Keratinocyte (primary cell): ENCODE data around the gene MROH2A. TPM values are rescaled to one million over a fixed set of nuclear protein-coding genes. Genes with fewer than 3 reads are reported as not detected.
A peak's percentile ranks its signal among the peaks of the same experiment; 100 is the strongest.

Experiments used
- DNase-seq: peaks from one replicate; pipeline ENCODE4 v3.0.0-alpha.2; 2011; ENCODE audit warnings: low read depth, missing footprints, low spot score
- FAIRE-seq: peaks from 2 replicates; lab custom pipeline; 2011; peaks lifted over from hg19 to GRCh38; lab: Jason Lieb, UNC
- H2AFZ ChIP-seq: 2 replicates; pipeline ENCODE4 v1.6.0; 2012; ENCODE audit warnings: low read length, control low read depth, inconsistent platforms; ENCODE audit not compliant: control insufficient read depth
- H3K27ac ChIP-seq: 2 replicates; pipeline ENCODE4 v1.5.1; 2011; ENCODE audit warnings: low read length; ENCODE audit not compliant: control insufficient read depth, insufficient read depth
- H3K27me3 ChIP-seq: 3 replicates; pipeline ENCODE4 v1.6.0; 2011; ENCODE audit warnings: low read length; ENCODE audit not compliant: control insufficient read depth, insufficient read depth; ENCODE audit errors: extremely low read depth
- H3K36me3 ChIP-seq, 2 experiments: 2 replicates in 1 of 2; 3 replicates in 1 of 2; pipeline ENCODE4 v1.5.1; 2011; ENCODE audit warnings: low read length in 2 of 2, mild to moderate bottlenecking in 1 of 2; ENCODE audit not compliant: control insufficient read depth in 2 of 2, insufficient read depth in 2 of 2; ENCODE audit errors: extremely low read depth in 1 of 2
- H3K4me1 ChIP-seq: 3 replicates; pipeline ENCODE4 v1.5.1; 2011; ENCODE audit warnings: low read length; ENCODE audit not compliant: control insufficient read depth, insufficient read depth; ENCODE audit errors: extremely low read depth
- H3K4me2 ChIP-seq: 3 replicates; pipeline ENCODE4 v1.6.0; 2011; ENCODE audit warnings: low read depth, low read length; ENCODE audit not compliant: control insufficient read depth, insufficient read depth; ENCODE audit errors: extremely low read depth
- H3K4me3 ChIP-seq, 3 experiments: fragments of 200-600 bp in 1 of 3; sonication (generic) in 1 of 3; 2 replicates in 2 of 3; 3 replicates in 1 of 3; pipeline ENCODE4 v1.5.1; 2011 to 2016; ENCODE audit warnings: low read length in 3 of 3, mild to moderate bottlenecking in 3 of 3, control low read depth in 2 of 3, inconsistent platforms in 1 of 3, low read depth in 1 of 3, mixed read lengths in 1 of 3, mixed run types in 1 of 3, moderate library complexity in 1 of 3; ENCODE audit not compliant: control insufficient read depth in 2 of 3, insufficient read depth in 2 of 3; ENCODE audit errors: extremely low read depth in 1 of 3
- H3K79me2 ChIP-seq: 2 replicates; pipeline ENCODE4 v1.6.0; 2012; ENCODE audit warnings: low read length; ENCODE audit not compliant: control insufficient read depth, insufficient read depth
- H3K9ac ChIP-seq: 3 replicates; pipeline ENCODE4 v1.6.0; 2011; ENCODE audit warnings: low read length; ENCODE audit not compliant: control insufficient read depth, insufficient read depth; ENCODE audit errors: extremely low read depth
- H3K9me1 ChIP-seq: 3 replicates; pipeline ENCODE4 v1.6.0; 2011; ENCODE audit warnings: low read length; ENCODE audit not compliant: control insufficient read depth, insufficient read depth; ENCODE audit errors: extremely low read depth
- H3K9me3 ChIP-seq: 2 replicates; pipeline ENCODE4 v1.5.1; 2012; ENCODE audit warnings: low read depth, low read length; ENCODE audit not compliant: control insufficient read depth
- H4K20me1 ChIP-seq: 3 replicates; pipeline ENCODE4 v1.6.0; 2011; ENCODE audit warnings: low read length; ENCODE audit not compliant: control insufficient read depth, insufficient read depth; ENCODE audit errors: extremely low read depth
- EZH2 ChIP-seq: IDR thresholded peaks from one replicate; pipeline ENCODE4 v1.6.1; 2012; ENCODE audit warnings: inconsistent platforms, mild to moderate bottlenecking, low read length, moderate library complexity
- dilution Hi-C: fragments of 300-500 bp; cut with MboI; formaldehyde crosslinking; loops from one replicate; pipeline ENCODE4 v1.7.0; 2020; ENCODE audit warnings: low sequenced_read_pairs; ENCODE audit not compliant: extremely low pct_ligation_motif_present
- polyA plus RNA-seq, 5 experiments: library from polyadenylated mRNA; depleted of rRNA in 3 of 5; stranded (reverse) in 3 of 5; stranded (forward) in 1 of 5; unstranded in 1 of 5; fragments of >200 nt; gene quantifications; 1 replicate in 1 of 5; 2 replicates in 3 of 5; 3 replicates in 1 of 5; pipeline versions ENCODE4 v1.2.1 to v1.2.3, GENCODE V29; 2011 to 2012; ENCODE audit warnings: missing spikeins in 2 of 5, low read depth in 1 of 5, low replicate concordance in 1 of 5
- TF ChIP-seq, protein P1 (sequence below), 3 experiments: IDR thresholded peaks in 1 of 3; conservative IDR thresholded peaks in 1 of 3; optimal IDR thresholded peaks in 1 of 3; 2 replicates in 2 of 3; 3 replicates in 1 of 3; pipeline versions ENCODE3 to v1.5.1; 2011; ENCODE audit warnings: low read length in 3 of 3, mild to moderate bottlenecking in 3 of 3, moderate library complexity in 2 of 3, control low read depth in 1 of 3, inconsistent platforms in 1 of 3; ENCODE audit not compliant: insufficient read depth in 2 of 3; ENCODE audit errors: extremely low read depth in 1 of 3

MROH2A gene
- polyA plus RNA-seq, 1 donor (not counting 4 experiments of a cell fraction or from before 2014, with no cell fraction given): 0.33 TPM

GRCh38 chr2:233853883-233854240 lies 75.7 kb downstream of the MROH2A start:
- Histone ChIP-seq H3K27ac (peak overlapping the region; percentile 34), H3K36me3 (peaks cover 0 to 15% of the 10 kb centered on the region in 2 experiments), H3K4me1 (peaks cover 21% of the 10 kb centered on the region), H4K20me1 (peaks cover 3% of the 10 kb centered on the region), H3K9me3 (no peaks in the 10 kb centered on the region), H3K79me2 (peaks cover 52% of the 10 kb centered on the region), H3K4me2 (peak overlapping the region; percentile 87), H3K9ac (peak overlapping the region; percentile 71), H3K9me1 (no peaks in the 10 kb centered on the region), H3K4me3 (peak overlapping the region; percentile 75 to 91 (median 90)), H2AFZ (peak overlapping the region; percentile 93), H3K27me3 (no peaks in the 10 kb centered on the region)
- DNase-seq (no peak), FAIRE-seq (no peak)
- TF ChIP-seq, protein P1, sequence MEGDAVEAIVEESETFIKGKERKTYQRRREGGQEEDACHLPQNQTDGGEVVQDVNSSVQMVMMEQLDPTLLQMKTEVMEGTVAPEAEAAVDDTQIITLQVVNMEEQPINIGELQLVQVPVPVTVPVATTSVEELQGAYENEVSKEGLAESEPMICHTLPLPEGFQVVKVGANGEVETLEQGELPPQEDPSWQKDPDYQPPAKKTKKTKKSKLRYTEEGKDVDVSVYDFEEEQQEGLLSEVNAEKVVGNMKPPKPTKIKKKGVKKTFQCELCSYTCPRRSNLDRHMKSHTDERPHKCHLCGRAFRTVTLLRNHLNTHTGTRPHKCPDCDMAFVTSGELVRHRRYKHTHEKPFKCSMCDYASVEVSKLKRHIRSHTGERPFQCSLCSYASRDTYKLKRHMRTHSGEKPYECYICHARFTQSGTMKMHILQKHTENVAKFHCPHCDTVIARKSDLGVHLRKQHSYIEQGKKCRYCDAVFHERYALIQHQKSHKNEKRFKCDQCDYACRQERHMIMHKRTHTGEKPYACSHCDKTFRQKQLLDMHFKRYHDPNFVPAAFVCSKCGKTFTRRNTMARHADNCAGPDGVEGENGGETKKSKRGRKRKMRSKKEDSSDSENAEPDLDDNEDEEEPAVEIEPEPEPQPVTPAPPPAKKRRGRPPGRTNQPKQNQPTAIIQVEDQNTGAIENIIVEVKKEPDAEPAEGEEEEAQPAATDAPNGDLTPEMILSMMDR (optimal IDR thresholded peaks at IDR 0.05 in 1 of 3, IDR thresholded peaks at IDR 0.05 in 1 of 3, conservative IDR thresholded peaks at IDR 0.05 in 1 of 3; ENCODE audit: extremely low read depth in 1 of 3, insufficient read depth in 2 of 3, low read length in 3 of 3): no peak
- TF ChIP-seq EZH2: no peak
- dilution Hi-C loops: no loop called here

DNA sequence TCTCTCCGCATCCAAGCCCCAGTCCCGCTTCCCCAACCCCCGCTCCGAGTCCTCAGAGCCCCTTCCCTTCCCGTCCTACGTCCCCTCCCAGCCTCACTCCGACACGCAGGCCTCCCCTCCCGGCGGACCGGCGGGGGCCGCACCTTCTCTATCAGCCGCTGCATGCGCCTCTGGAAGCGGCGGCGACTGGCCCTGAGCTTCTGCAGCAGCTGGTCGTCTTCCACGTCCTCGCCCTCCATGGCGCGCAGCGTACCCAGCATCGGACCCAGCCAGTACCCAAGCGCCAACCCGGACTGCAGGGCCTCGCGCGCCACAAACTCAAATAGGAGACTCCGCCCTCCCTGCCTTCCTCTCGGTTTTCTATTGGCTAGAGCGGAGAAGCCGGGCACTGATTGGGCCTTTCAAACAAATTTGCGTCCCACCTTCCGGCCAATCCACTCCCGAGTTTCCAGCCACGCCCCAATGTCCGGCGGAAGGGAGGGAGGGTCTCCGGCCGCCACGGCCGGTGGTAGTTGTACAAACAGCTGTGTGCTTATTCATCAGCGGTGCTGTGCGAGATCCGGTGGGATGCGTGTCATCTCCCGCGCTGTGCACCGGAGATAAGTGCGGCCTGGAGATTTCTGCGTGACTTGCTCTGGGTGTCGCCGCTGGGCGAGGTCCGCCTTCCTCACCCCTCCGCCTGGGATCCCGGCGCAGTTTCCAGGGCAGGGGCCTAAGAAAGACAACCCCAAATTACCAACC lies 76.3 kb downstream of the MROH2A start, which contains the start of gene HJURP:
Gene HJURP, minus strand, starts transcription at position 295 of the 741 bp plus-strand sequence. Its CDS starts 35 bp downstream, at position 260.
- Histone ChIP-seq H2AFZ (peak within 1 kb of the TSS; percentile 93), H3K36me3 (peaks cover 0 to 10% of the 10 kb centered on the region in 2 experiments), H3K4me2 (peak within 1 kb of the TSS; percentile 87), H3K9me3 (no peaks in the 10 kb centered on the region), H3K9me1 (no peaks in the 10 kb centered on the region), H4K20me1 (peaks cover 3% of the 10 kb centered on the region), H3K27ac (peak within 1 kb of the TSS; percentile 51), H3K4me3 (peak within 1 kb of the TSS; percentile 75 to 91 (median 90)), H3K27me3 (no peaks in the 10 kb centered on the region), H3K4me1 (peaks cover 21% of the 10 kb centered on the region), H3K9ac (peak within 1 kb of the TSS; percentile 71), H3K79me2 (peaks cover 47% of the 10 kb centered on the region)
- peak; percentile 67 for FAIRE-seq
- no peak for TF ChIP-seq EZH2
- TF ChIP-seq, protein P1 (optimal IDR thresholded peaks at IDR 0.05 in 1 of 3, IDR thresholded peaks at IDR 0.05 in 1 of 3, conservative IDR thresholded peaks at IDR 0.05 in 1 of 3; ENCODE audit: extremely low read depth in 1 of 3, insufficient read depth in 2 of 3, low read length in 3 of 3): no peak
- peak; percentile 81 for DNase-seq
- dilution Hi-C loops: no loop called here
